Measurements from ENCODE around the gene SMARCB1. TPM values are rescaled to one million over a fixed set of nuclear protein-coding genes. Genes with fewer than 3 reads are reported as not detected.

Gene SMARCB1
- total RNA-seq, 1 experiment from 2014 or later, result 136 TPM

GRCh38 chr22:23750367-23750713 lies 36.4 kb upstream of the SMARCB1 start:
- TF ChIP-seq, protein P1, sequence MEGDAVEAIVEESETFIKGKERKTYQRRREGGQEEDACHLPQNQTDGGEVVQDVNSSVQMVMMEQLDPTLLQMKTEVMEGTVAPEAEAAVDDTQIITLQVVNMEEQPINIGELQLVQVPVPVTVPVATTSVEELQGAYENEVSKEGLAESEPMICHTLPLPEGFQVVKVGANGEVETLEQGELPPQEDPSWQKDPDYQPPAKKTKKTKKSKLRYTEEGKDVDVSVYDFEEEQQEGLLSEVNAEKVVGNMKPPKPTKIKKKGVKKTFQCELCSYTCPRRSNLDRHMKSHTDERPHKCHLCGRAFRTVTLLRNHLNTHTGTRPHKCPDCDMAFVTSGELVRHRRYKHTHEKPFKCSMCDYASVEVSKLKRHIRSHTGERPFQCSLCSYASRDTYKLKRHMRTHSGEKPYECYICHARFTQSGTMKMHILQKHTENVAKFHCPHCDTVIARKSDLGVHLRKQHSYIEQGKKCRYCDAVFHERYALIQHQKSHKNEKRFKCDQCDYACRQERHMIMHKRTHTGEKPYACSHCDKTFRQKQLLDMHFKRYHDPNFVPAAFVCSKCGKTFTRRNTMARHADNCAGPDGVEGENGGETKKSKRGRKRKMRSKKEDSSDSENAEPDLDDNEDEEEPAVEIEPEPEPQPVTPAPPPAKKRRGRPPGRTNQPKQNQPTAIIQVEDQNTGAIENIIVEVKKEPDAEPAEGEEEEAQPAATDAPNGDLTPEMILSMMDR (conservative IDR thresholded peaks at IDR 0.05), result no peak
- Mint-ChIP-seq H3K27me3 (ENCODE audit: low read depth) (peaks cover 4% of the 10 kb centered on the region), H3K9me3 (no peaks in the 10 kb centered on the region; a peak in 1 of 5 replicates), H3K27ac (peak overlapping the region; percentile 18 to 87 (median 47); a peak in 4 of 7 replicates), H3K36me3 (ENCODE audit: insufficient read depth in 1 of 3, low read depth in 3 of 3) (peaks cover 0 to 3% (median under 1%) of the 10 kb centered on the region in 3 experiments; a peak in 3 of 7 replicates), H3K4me3 (peak overlapping the region; percentile 73 to 88), H3K4me1 (peaks cover 13 to 37% of the 10 kb centered on the region in 2 experiments)
- H2BK20ac ChIP-seq (ENCODE audit: low read depth, low read length, poor library complexity, severe bottlenecking), result no peak overlapping the region
- no peak overlapping the region for H2BK120ac ChIP-seq (ENCODE audit: low read depth, low read length, poor library complexity, severe bottlenecking)
- H4K8ac ChIP-seq (replicated peaks; ENCODE audit: insufficient read length, low read depth, low read length), result no peak overlapping the region
- no peak overlapping the region for H2BK15ac ChIP-seq (ENCODE audit: low read depth, low read length)
- no peaks in the 10 kb centered on the region for H3K79me2 ChIP-seq (ENCODE audit: insufficient read depth, low read length)
- H2BK5ac ChIP-seq (ENCODE audit: insufficient read length, low read length), result no peak overlapping the region
- WGBS (ENCODE audit: extremely low coverage, insufficient read length, low lambda C conversion rate), result no CpG with 5 or more reads among the region's 5 CpGs
- no peak overlapping the region for H4K91ac ChIP-seq (ENCODE audit: insufficient read length, low read depth, low read length)
- H3T11ph ChIP-seq (ENCODE audit: low read length), result no peak overlapping the region
- no peak overlapping the region for H3K23ac ChIP-seq (ENCODE audit: insufficient read length, low read depth, low read length)
- H3K4me1 ChIP-seq (ENCODE audit: insufficient read depth, low read length), result no peaks in the 10 kb centered on the region; the same call in 1 of the 2 replicates
- DNase-seq, result no peak
- no peak overlapping the region for H3K56ac ChIP-seq (ENCODE audit: insufficient read length, low read depth, low read length)
- H2AK5ac ChIP-seq (ENCODE audit: insufficient read length, low read length), result no peak overlapping the region
- peaks cover 8% of the 10 kb centered on the region for H3K23me2 ChIP-seq (ENCODE audit: insufficient read length, low read depth, low read length, poor library complexity, severe bottlenecking)
- no peaks in the 10 kb centered on the region for H3K9me3 ChIP-seq (ENCODE audit: control insufficient read depth, low read depth, low read length)
- no peak overlapping the region for H4K5ac ChIP-seq (ENCODE audit: insufficient read length, low read depth, low read length)
- no peaks in the 10 kb centered on the region for H4K20me1 ChIP-seq (ENCODE audit: control insufficient read depth, insufficient read depth, insufficient read length)
- no peak overlapping the region for H3K4ac ChIP-seq (ENCODE audit: low read depth, low read length)
- H3K18ac ChIP-seq (ENCODE audit: insufficient read length, low read depth, low read length), result no peak overlapping the region
- H3K9ac ChIP-seq (ENCODE audit: extremely low read depth, insufficient read length, low read length), result no peak overlapping the region
- H3K79me1 ChIP-seq (ENCODE audit: insufficient read depth, low read depth, low read length, poor library complexity, severe bottlenecking), result no peaks in the 10 kb centered on the region
- no peak overlapping the region for H2AFZ ChIP-seq (ENCODE audit: low read length)
- H3K27me3 ChIP-seq (ENCODE audit: insufficient read depth, low read length), result no peaks in the 10 kb centered on the region
- H2BK12ac ChIP-seq (ENCODE audit: insufficient read length, low read depth, low read length), result no peak overlapping the region
- no peak overlapping the region for H3K27ac ChIP-seq (ENCODE audit: insufficient read length, low read depth, low read length)
- H3K4me2 ChIP-seq (ENCODE audit: insufficient read depth, insufficient read length, low read length), result peak overlapping the region; percentile 59
- no peak overlapping the region for H3K14ac ChIP-seq (ENCODE audit: insufficient read depth, low read length)
